SK-N-DZ (cell line): ENCODE results near the gene FOXK1.

Source experiments
- DNase-seq: peaks from one replicate; pipeline ENCODE4 v3.0.0-alpha.2; 2015; ENCODE audit warnings: low spot score

FOXK1 gene

GRCh38 chr7:4744391-4745264, 62.5 kb downstream of the FOXK1 start:
- DNase-seq = peak; percentile 84

GRCh38 chr7:4745265-4745919, 63.3 kb downstream of the FOXK1 start:
- no peak for DNase-seq

GRCh38 chr7:4745971-4746919, 64.2 kb downstream of the FOXK1 start:
- DNase-seq = no peak

- DNase-seq = no peak
Measured at GRCh38 chr7:4747013-4747412, 64.9 kb downstream of the FOXK1 start.

GRCh38 chr7:4747746-4748145, 65.7 kb downstream of the FOXK1 start:
- DNase-seq = no peak

GRCh38 chr7:4748231-4748681, 66.2 kb downstream of the FOXK1 start:
- DNase-seq = no peak

- no peak for DNase-seq
Measured at GRCh38 chr7:4749363-4749762, 67.3 kb downstream of the FOXK1 start.

- no peak for DNase-seq
Measured at GRCh38 chr7:4749798-4750197, 67.7 kb downstream of the FOXK1 start.

- no peak for DNase-seq
Measured at GRCh38 chr7:4751398-4751947, 69.4 kb downstream of the FOXK1 start.

- DNase-seq = peak; percentile 44
Measured at GRCh38 chr7:4753598-4754432, 71.7 kb downstream of the FOXK1 start.

- DNase-seq = no peak
Measured at GRCh38 chr7:4754433-4755010, 72.4 kb downstream of the FOXK1 start.

GRCh38 chr7:4755045-4755444, 73.0 kb downstream of the FOXK1 start:
- no peak for DNase-seq

GRCh38 chr7:4758111-4758510, 76.0 kb downstream of the FOXK1 start:
- no peak for DNase-seq

- DNase-seq = no peak
Measured at GRCh38 chr7:4758791-4759190, 76.7 kb downstream of the FOXK1 start.

GRCh38 chr7:4759211-4759610, 77.1 kb downstream of the FOXK1 start:
- no peak for DNase-seq

- DNase-seq = no peak
Measured at GRCh38 chr7:4760952-4761351, 78.9 kb downstream of the FOXK1 start.

- DNase-seq = no peak
Measured at GRCh38 chr7:4762121-4763055, 80.3 kb downstream of the FOXK1 start.

GRCh38 chr7:4763091-4763793, 81.1 kb downstream of the FOXK1 start:
- DNase-seq = no peak
